GM23338 (cell line): Measurements from ENCODE around the gene ADAT2. TPM values are rescaled to one million over a fixed set of nuclear protein-coding genes. Genes with fewer than 3 reads are reported as not detected.
A peak's percentile ranks its signal among the peaks of the same experiment; 100 is the strongest.

Experiments used
- ATAC-seq: fragments of 200-7000 bp; cut with Tn5 transposase; 3 replicates; pipeline ENCODE4 v1.9.1; 2020
- DNase-seq: peaks from one replicate; pipeline ENCODE4 v3.0.0-alpha.2; 2015; ENCODE audit warnings: low spot score
- H2AFZ ChIP-seq: fragments of 200-600 bp; sonication (generic); 2 replicates; pipeline ENCODE4 v1.8.0; 2016; ENCODE audit warnings: antibody characterized with exemption, mild to moderate bottlenecking, moderate library complexity
- H3F3A ChIP-seq: fragments of 200-600 bp; sonication (generic); replicated peaks from 2 replicates; pipeline ENCODE4 v1.8.0; 2017; ENCODE audit warnings: antibody characterized with exemption, mixed run types, low read depth
- H3K27ac ChIP-seq: fragments of 200-600 bp; sonication (generic); 2 replicates; pipeline ENCODE4 v1.6.1; 2016; ENCODE audit warnings: low read depth
- H3K27me3 ChIP-seq: fragments of 200-600 bp; sonication (generic); 2 replicates; pipeline ENCODE4 v1.8.0; 2016; ENCODE audit warnings: mild to moderate bottlenecking, mixed run types, moderate library complexity; ENCODE audit not compliant: insufficient read depth
- H3K36me3 ChIP-seq: fragments of 200-600 bp; sonication (generic); 2 replicates; pipeline ENCODE4 v1.8.0; 2016; ENCODE audit warnings: mild to moderate bottlenecking; ENCODE audit not compliant: insufficient read depth
- H3K4me1 ChIP-seq: fragments of 200-600 bp; sonication (generic); 2 replicates; pipeline ENCODE4 v1.8.0; 2016; ENCODE audit warnings: mild to moderate bottlenecking, moderate library complexity; ENCODE audit not compliant: insufficient read depth
- H3K4me2 ChIP-seq: fragments of 200-600 bp; sonication (generic); 2 replicates; pipeline ENCODE4 v1.7.1; 2017; ENCODE audit warnings: mixed run types
- H3K4me3 ChIP-seq: fragments of 200-600 bp; sonication (generic); 2 replicates; pipeline ENCODE4 v1.6.1; 2016; ENCODE audit warnings: mixed run types
- H3K79me2 ChIP-seq: fragments of 200-600 bp; sonication (generic); replicated peaks from 2 replicates; pipeline ENCODE4 v1.8.0; 2017; ENCODE audit warnings: mild to moderate bottlenecking; ENCODE audit not compliant: insufficient read depth
- H3K9me2 ChIP-seq: fragments of 200-600 bp; sonication (generic); 2 replicates; pipeline ENCODE4 v1.8.0; 2017; ENCODE audit not compliant: insufficient read depth
- H4K20me1 ChIP-seq: fragments of 200-600 bp; sonication (generic); replicated peaks from 2 replicates; pipeline ENCODE4 v1.8.0; 2017; ENCODE audit warnings: mild to moderate bottlenecking; ENCODE audit not compliant: insufficient read depth
- H3K27ac Mint-ChIP-seq: 2 replicates; pipeline ENCODE4 v1.8.0; 2020; ENCODE audit warnings: inconsistent platforms, mild to moderate bottlenecking, moderate library complexity, mixed read lengths
- H3K27me3 Mint-ChIP-seq: 3 replicates; pipeline ENCODE4 v1.8.0; 2022; ENCODE audit warnings: low read depth, mild to moderate bottlenecking, moderate library complexity, mixed read lengths, inconsistent platforms; ENCODE audit not compliant: insufficient read depth, poor library complexity
- H3K36me3 Mint-ChIP-seq: 3 replicates; pipeline ENCODE4 v1.8.0; 2021; ENCODE audit warnings: low read depth, mild to moderate bottlenecking, inconsistent platforms, moderate library complexity, mixed read lengths
- H3K4me1 Mint-ChIP-seq: 3 replicates; pipeline ENCODE4 v1.8.0; 2020; ENCODE audit warnings: mild to moderate bottlenecking, inconsistent platforms, mixed read lengths
- H3K4me3 Mint-ChIP-seq: 3 replicates; pipeline ENCODE4 v1.8.0; 2021; ENCODE audit warnings: moderate library complexity, mild to moderate bottlenecking, inconsistent platforms, mixed read lengths
- H3K9me3 Mint-ChIP-seq: 3 replicates; pipeline ENCODE4 v1.8.0; 2020; ENCODE audit warnings: moderate library complexity, mild to moderate bottlenecking, inconsistent platforms, mixed read lengths
- CREB1 ChIP-seq: fragments of 250-450 bp; sonication (Bioruptor Pico); IDR thresholded peaks from 2 replicates; pipeline ENCODE4 v1.5.0; 2020; ENCODE audit warnings: low read depth, mild to moderate bottlenecking, moderate library complexity
- CTCF ChIP-seq, 2 experiments: fragments of 200-600 bp in 1 of 2; sonication (generic) in 1 of 2; conservative IDR thresholded peaks; 2 replicates each; pipeline versions ENCODE4 v1.5.1 to v1.6.1; 2016 to 2017; ENCODE audit warnings: antibody characterized with exemption in 2 of 2, low read depth in 2 of 2, mild to moderate bottlenecking in 2 of 2, moderate library complexity in 1 of 2
- ETS1 ChIP-seq: IDR thresholded peaks from 2 replicates; pipeline ENCODE4 v1.6.1; 2016; ENCODE audit warnings: antibody characterized with exemption
- EZH2 ChIP-seq: fragments of 200-600 bp; sonication (generic); IDR thresholded peaks from one replicate; pipeline ENCODE4 v1.8.0; 2017; ENCODE audit warnings: antibody characterized with exemption, mild to moderate bottlenecking, low read depth; ENCODE audit not compliant: unreplicated experiment
- EZH2phosphoT487 ChIP-seq: fragments of 200-600 bp; sonication (generic); IDR thresholded peaks from one replicate; pipeline ENCODE4 v1.8.1; 2018; ENCODE audit warnings: antibody characterized with exemption; ENCODE audit not compliant: unreplicated experiment
- JUNB ChIP-seq: IDR thresholded peaks from one replicate; pipeline ENCODE4 v1.6.1; 2016; ENCODE audit warnings: antibody characterized with exemption; ENCODE audit not compliant: unreplicated experiment
- NANOG ChIP-seq: IDR thresholded peaks from 2 replicates; pipeline ENCODE4 v1.6.1; 2016; ENCODE audit warnings: antibody characterized with exemption, borderline replicate concordance
- POLR2AphosphoS5 ChIP-seq: IDR thresholded peaks from 2 replicates; pipeline ENCODE4 v1.6.1; 2016; ENCODE audit warnings: antibody characterized with exemption, low read depth
- REST ChIP-seq: IDR thresholded peaks from one replicate; pipeline ENCODE4 v1.6.1; 2018; ENCODE audit warnings: antibody characterized with exemption; ENCODE audit not compliant: unreplicated experiment
- STAT1 ChIP-seq: IDR thresholded peaks from one replicate; pipeline ENCODE4 v1.6.1; 2016; ENCODE audit warnings: antibody characterized with exemption; ENCODE audit not compliant: unreplicated experiment
- ZNF114 ChIP-seq: fragments of 250-450 bp; sonication (Bioruptor Pico); IDR thresholded peaks from 2 replicates; pipeline ENCODE4 v1.5.0; 2020; ENCODE audit warnings: mild to moderate bottlenecking, moderate library complexity
- ZNF331 ChIP-seq: fragments of 250-450 bp; sonication (Bioruptor Pico); IDR thresholded peaks from 2 replicates; pipeline ENCODE4 v1.5.0; 2020; ENCODE audit warnings: low read depth, mild to moderate bottlenecking, moderate library complexity
- ZNF462 ChIP-seq: fragments of 250-450 bp; sonication (Bioruptor Pico); IDR thresholded peaks from 2 replicates; pipeline ENCODE4 v1.5.0; 2020; ENCODE audit warnings: mild to moderate bottlenecking, moderate library complexity
- polyA plus RNA-seq: library from polyadenylated mRNA; unstranded; fragments of >200 nt; fragmentation: Nextera tagmentation; extraction: Ambion mirVana; gene quantifications from 2 replicates; pipeline ENCODE4 v1.2.1, GENCODE V29; 2016
- total RNA-seq: library from RNA; depleted of rRNA; stranded (reverse); fragments of >200 nt; shearing (Covaris generic); gene quantifications from 2 replicates; pipeline ENCODE4 v1.2.3, GENCODE V29; 2014

Gene ADAT2
- total and polyA plus RNA-seq, 2 experiments from 2014 or later = 7.4 to 13.7 TPM

- H4K20me1 ChIP-seq = peaks cover 2% of the 10 kb centered on the region; the same call in 1 of the 2 replicates
- H3K27me3 ChIP-seq = no peaks in the 10 kb centered on the region
- H3F3A ChIP-seq = no peaks in the 10 kb centered on the region
- DNase-seq = no peak
- Mint-ChIP-seq H3K27ac (peak overlapping the region; percentile 69; the same call in 1 of the 2 replicates), H3K4me3 (no peak overlapping the region), H3K4me1 (peaks cover 2% of the 10 kb centered on the region; the same call in 1 of the 3 replicates), H3K27me3 (no peaks in the 10 kb centered on the region), H3K36me3 (peaks cover 7% of the 10 kb centered on the region), H3K9me3 (no peaks in the 10 kb centered on the region)
- no peak overlapping the region for H3K27ac ChIP-seq
- TF ChIP-seq EZH2phosphoT487 (no peak), ZNF114 (CRISPR knock-in tag) (no peak), POLR2AphosphoS5 (no peak), CTCF (conservative IDR thresholded peaks at IDR 0.05; ENCODE audit: low read depth in 2 of 2) (no peak), ETS1 (no peak), JUNB (no peak), STAT1 (no peak), CREB1 (no peak), EZH2 (no peak), REST (no peak), ZNF331 (CRISPR knock-in tag) (no peak), ZNF462 (CRISPR knock-in tag) (no peak), NANOG (no peak)
- H3K4me2 ChIP-seq = no peak overlapping the region
- H3K36me3 ChIP-seq = peaks cover 4% of the 10 kb centered on the region
- peak; percentile 38; the same call in 2 of the 3 replicates for ATAC-seq
- H3K9me2 ChIP-seq = no peaks in the 10 kb centered on the region
- H2AFZ ChIP-seq = no peak overlapping the region
- no peaks in the 10 kb centered on the region for H3K4me1 ChIP-seq
- no peaks in the 10 kb centered on the region for H3K79me2 ChIP-seq
- no peak overlapping the region for H3K4me3 ChIP-seq
These were observed 20.5 kb downstream of the ADAT2 start for GRCh38 chr6:143429970-143430369.
